Muscle of back (tissue), 11 donors: ENCODE measurements around the gene OAS1. TPM values are rescaled to one million over a fixed set of nuclear protein-coding genes. Genes with fewer than 3 reads are reported as not detected.

Experiments used
- DNase-seq, 3 donors: peaks; one replicate each; pipeline versions ENCODE4 v3.0.0 to v3.0.0-alpha.2; 2013
- polyA plus RNA-seq, 10 donors: library from polyadenylated mRNA; unstranded; fragments of 120-200 nt; gene quantifications; one replicate each; pipeline ENCODE4 v1.2.1, GENCODE V29; 2013; ENCODE audit not compliant: insufficient read length in 10 of 10

Gene OAS1
- polyA plus RNA-seq, 10 donors = 1.9 to 4.0 (median 3.5) TPM

GRCh38 chr12:112964915-112965314 is 58.2 kb downstream of the OAS1 start:
- no peak for DNase-seq

- no peak for DNase-seq
Measured at GRCh38 chr12:112965643-112966042, 58.9 kb downstream of the OAS1 start.

GRCh38 chr12:112967306-112967705 is 60.5 kb downstream of the OAS1 start:
- DNase-seq = no peak

GRCh38 chr12:112967858-112968257 is 61.1 kb downstream of the OAS1 start:
- no peak for DNase-seq

Other genes starting within 250 kb of the OAS1 start
- gene RPH3A, start 115.2 kb upstream of the OAS1 start, polyA plus RNA-seq = under 1 TPM in 4 of 10 donors, not detected in 6; 0.08 to 0.20 (median 0.17) TPM
- 10 to 100 TPM in 1 of 10 donors, 1 to 10 TPM in 9; 5.2 to 10.3 (median 6.9) TPM for gene OAS3, start 31.5 kb downstream of the OAS1 start, polyA plus RNA-seq
- gene OAS2, start 71.6 kb downstream of the OAS1 start, polyA plus RNA-seq = 1 to 10 TPM; 1.6 to 6.6 (median 2.7) TPM
- 1 to 10 TPM; 3.1 to 6.1 (median 4.2) TPM for gene DTX1, start 149.8 kb downstream of the OAS1 start, polyA plus RNA-seq
- under 1 TPM in 5 of 10 donors, not detected in 5; 0.03 to 0.28 (median 0.18) TPM for gene RASAL1, start 228.8 kb downstream of the OAS1 start, polyA plus RNA-seq
- gene CFAP73, start 242.8 kb downstream of the OAS1 start, polyA plus RNA-seq = under 1 TPM in 3 of 10 donors, not detected in 7; 0.12 to 0.19 (median 0.19) TPM